EL (cell line): ENCODE data around the gene RPS6KL1.
"Not testable (repeated sequence)": the region's sequence is repeated elsewhere in the genome, so short reads cannot be mapped to it uniquely, and the experiment has no call there.

Source experiments
- DNase-seq: peaks from one replicate; pipeline ENCODE4 v3.0.0-alpha.2; 2016

The RPS6KL1 gene

GRCh38 chr14:74934476-74935359, 11.7 kb upstream of the RPS6KL1 start:
- DNase-seq: no peak

GRCh38 chr14:74934041-74934440, 11.0 kb upstream of the RPS6KL1 start:
- no peak for DNase-seq

- DNase-seq: not testable (repeated sequence)
These were observed 9.9 kb upstream of the RPS6KL1 start for GRCh38 chr14:74932936-74933335.

GRCh38 chr14:74932401-74932901, 9.4 kb upstream of the RPS6KL1 start:
- DNase-seq: no peak

GRCh38 chr14:74931744-74932143, 8.7 kb upstream of the RPS6KL1 start:
- DNase-seq: not testable (repeated sequence)

- no peak for DNase-seq
These were observed 6.2 kb upstream of the RPS6KL1 start for GRCh38 chr14:74929242-74929641.

- no peak for DNase-seq
These were observed 4.2 kb upstream of the RPS6KL1 start for GRCh38 chr14:74927225-74927624.

- no peak for DNase-seq
These were observed 1.0 kb upstream of the RPS6KL1 start for GRCh38 chr14:74924061-74924460.

GRCh38 chr14:74921987-74922751, 891 bp downstream of the RPS6KL1 start:
- no peak for DNase-seq

- no peak for DNase-seq
These were observed 1.9 kb downstream of the RPS6KL1 start for GRCh38 chr14:74921053-74921620.

- DNase-seq: no peak
These were observed 2.8 kb downstream of the RPS6KL1 start for GRCh38 chr14:74920281-74920680.

GRCh38 chr14:74919421-74920165, 3.5 kb downstream of the RPS6KL1 start:
- no peak for DNase-seq

GRCh38 chr14:74918380-74918779, 4.7 kb downstream of the RPS6KL1 start:
- DNase-seq: no peak

- DNase-seq: no peak
These were observed 5.4 kb downstream of the RPS6KL1 start for GRCh38 chr14:74917646-74918081.

GRCh38 chr14:74917178-74917543, 5.9 kb downstream of the RPS6KL1 start:
- no peak for DNase-seq

- DNase-seq: no peak
These were observed 7.2 kb downstream of the RPS6KL1 start for GRCh38 chr14:74915826-74916225.

GRCh38 chr14:74915426-74915825, 7.6 kb downstream of the RPS6KL1 start:
- no peak for DNase-seq

GRCh38 chr14:74913986-74914573, 9.0 kb downstream of the RPS6KL1 start:
- peak; percentile 72 for DNase-seq

- no peak for DNase-seq
These were observed 9.6 kb downstream of the RPS6KL1 start for GRCh38 chr14:74913393-74913910.

- no peak for DNase-seq
These were observed 10.3 kb downstream of the RPS6KL1 start for GRCh38 chr14:74912801-74913200.

GRCh38 chr14:74912111-74912510, 10.9 kb downstream of the RPS6KL1 start:
- DNase-seq: no peak

GRCh38 chr14:74911704-74912103, 11.4 kb downstream of the RPS6KL1 start:
- no peak for DNase-seq
